GM18505 (cell line): Measurements from ENCODE around the gene ANGEL1.

Experiments used
- ATAC-seq: cut with Tn5 transposase; IDR thresholded peaks from one replicate; pipeline ENCODE4 v1.9.1; 2021; ENCODE audit not compliant: unreplicated experiment
- POLR2A ChIP-seq: IDR thresholded peaks from 4 replicates; pipeline ENCODE4 v1.6.1; 2011; ENCODE audit warnings: borderline replicate concordance; ENCODE audit not compliant: insufficient read depth, insufficient read length; ENCODE audit errors: extremely low read depth

ANGEL1 gene

GRCh38 chr14:76778546-76779215 lies 34.0 kb downstream of the ANGEL1 start:
- ATAC-seq: no peak
- no peak for TF ChIP-seq POLR2A

- no peak for ATAC-seq
- TF ChIP-seq POLR2A: no peak
These were observed 35.0 kb downstream of the ANGEL1 start for GRCh38 chr14:76777721-76778120.

DNA sequence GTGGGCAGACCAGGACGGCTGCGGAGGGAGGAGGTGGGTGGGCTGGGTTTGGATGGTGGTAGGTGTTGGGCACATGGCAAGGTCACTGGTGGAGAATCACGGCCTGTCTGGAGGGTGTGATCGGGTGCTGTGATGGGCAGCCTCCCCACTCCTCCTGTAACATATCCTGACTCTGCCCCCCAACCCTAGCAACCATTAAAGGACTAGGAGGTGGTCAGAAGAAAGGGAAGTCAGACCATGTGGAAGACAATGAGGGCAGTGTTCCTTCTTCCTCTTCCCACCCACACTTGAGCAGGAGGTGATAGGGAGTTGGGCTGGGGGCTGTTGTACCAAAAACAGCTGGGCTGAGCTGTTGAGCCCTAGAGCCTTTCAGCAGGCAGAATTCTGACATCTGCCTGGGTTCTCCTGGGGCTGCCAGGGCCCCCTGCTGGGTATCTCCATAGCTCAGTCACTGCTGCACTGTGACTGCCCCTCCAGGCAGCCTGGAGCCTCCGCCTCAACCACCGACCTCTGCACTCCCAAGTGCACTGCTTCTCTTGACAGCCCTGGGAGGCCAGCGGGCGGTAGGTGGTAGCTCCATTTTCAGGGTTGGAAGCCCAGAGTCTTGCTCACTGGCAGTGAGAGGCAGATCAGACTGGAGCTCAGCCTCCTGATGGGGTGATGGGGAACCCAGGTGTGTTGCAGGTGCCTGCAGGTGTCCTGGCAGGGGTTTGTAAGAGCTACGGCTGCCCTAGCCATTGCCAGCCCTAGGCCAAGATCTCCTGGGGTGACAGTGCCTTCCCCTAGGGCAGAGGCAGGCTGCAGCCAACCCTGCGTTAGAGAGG lies 36.0 kb downstream of the ANGEL1 start:
- ATAC-seq: no peak
- TF ChIP-seq POLR2A: no peak

DNA sequence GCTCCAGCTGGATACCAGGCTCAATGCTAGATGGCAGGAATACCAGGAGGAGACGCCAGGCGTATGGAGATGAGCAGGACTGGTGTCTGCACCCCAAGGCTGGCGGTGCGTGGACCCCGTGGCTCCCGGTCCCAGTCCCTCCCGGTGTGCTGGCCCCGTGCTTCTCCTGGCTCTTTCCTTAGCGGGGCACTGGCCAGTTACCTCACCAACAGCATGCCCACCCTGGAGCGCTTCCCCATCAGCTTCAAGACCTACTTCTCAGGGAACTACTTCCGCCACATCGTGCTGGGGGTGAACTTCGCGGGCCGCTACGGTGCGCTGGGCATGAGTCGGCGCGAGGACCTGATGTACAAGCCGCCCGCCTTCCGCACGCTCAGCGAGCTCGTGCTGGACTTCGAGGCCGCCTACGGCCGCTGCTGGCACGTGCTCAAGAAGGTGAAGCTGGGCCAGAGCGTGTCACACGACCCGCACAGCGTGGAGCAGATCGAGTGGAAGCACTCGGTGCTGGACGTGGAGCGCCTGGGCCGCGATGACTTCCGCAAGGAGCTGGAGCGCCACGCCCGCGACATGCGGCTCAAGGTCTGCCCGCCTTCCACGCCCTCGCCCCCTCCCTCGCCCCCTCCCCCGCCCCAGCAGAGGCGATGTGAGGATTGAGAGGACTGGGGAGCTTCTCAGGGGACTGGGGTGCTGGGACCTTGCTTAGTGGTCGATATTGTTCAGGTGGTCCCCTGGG lies 36.8 kb downstream of the ANGEL1 start:
- no peak for TF ChIP-seq POLR2A
- no peak for ATAC-seq

DNA sequence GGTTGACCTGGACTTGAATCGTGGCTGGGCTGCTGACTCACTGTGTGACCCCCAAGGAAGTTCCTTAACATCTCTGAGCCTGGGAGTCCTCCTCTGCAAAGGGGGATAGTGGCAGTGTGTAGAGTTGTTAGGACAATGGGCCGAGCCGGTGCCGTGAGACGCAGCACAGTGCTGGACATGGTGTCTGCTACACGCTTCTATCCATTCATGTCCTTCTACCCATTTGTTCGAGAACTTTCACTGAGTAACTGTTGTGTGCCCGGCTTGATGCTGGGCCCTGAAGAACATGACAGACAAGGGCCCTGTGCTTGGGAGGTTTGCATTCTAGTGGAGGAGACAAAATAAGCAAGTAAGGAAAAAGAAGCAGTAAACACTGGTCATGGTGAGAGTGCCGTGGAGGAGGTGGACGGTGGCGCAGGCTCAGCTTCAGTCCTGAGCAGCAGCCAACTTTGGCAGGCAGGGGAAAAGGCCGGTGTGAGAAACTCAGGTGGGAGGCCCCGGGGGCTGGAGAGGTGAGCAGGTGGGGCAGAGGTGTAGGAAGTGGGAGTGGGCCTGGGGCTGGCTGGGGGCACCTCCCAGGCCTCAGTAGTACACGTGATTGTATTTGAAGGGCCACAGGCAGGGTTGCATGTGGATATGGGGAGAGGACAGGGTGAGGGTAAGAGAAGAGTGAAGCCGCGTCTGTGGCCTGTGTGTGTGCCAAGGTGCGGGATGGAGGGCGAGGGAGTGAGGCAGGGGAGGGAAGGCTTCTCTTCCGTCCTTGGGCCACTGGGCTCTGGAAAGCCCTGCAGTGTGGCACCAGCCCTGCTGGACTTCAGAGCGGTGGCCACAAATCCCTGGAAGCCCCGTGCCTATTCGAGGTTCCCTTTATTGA lies 37.6 kb downstream of the ANGEL1 start:
- no peak for TF ChIP-seq POLR2A
- ATAC-seq: no peak

DNA sequence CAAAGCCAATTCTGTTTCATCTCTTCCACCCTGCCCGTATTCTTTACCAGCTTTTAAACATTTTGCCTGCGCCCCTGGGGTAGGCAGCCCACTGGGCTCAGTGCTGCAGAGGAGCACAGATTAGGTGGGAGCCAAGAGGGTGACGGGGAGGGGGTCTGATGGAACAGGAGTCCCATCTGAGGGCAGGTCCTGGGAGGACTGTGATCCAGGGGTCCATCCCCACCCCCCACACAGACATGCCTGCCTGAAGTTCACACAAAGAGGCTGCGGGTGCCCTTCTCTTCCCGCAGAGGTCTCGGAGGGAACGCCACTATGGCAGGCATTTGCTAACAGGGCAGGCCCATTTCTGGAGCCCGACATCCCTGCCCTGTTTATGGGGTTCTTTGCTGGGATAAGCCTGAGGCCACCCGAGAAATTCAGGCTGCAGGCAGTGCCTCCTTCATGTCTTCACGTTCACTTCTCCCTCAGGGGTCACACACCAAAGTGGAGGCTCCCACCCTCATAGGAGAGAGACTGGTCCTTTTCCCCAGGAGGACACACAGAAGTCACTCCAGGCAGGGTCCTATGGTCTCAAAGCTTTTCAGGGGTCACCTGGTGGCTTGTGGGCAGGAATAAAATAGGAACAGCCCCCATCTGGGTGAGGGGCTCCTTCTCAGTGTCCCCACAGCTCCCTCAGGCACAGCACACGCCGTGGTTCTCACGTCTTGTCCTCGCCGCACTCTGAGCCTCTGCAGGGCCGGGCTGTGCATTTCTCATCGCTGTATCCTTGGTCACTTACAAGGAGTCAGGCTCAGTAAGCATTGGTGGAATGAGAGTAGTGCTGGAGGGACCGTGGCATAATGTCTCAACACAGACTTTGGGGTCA lies 38.5 kb downstream of the ANGEL1 start:
- no peak for TF ChIP-seq POLR2A
- no peak for ATAC-seq

DNA sequence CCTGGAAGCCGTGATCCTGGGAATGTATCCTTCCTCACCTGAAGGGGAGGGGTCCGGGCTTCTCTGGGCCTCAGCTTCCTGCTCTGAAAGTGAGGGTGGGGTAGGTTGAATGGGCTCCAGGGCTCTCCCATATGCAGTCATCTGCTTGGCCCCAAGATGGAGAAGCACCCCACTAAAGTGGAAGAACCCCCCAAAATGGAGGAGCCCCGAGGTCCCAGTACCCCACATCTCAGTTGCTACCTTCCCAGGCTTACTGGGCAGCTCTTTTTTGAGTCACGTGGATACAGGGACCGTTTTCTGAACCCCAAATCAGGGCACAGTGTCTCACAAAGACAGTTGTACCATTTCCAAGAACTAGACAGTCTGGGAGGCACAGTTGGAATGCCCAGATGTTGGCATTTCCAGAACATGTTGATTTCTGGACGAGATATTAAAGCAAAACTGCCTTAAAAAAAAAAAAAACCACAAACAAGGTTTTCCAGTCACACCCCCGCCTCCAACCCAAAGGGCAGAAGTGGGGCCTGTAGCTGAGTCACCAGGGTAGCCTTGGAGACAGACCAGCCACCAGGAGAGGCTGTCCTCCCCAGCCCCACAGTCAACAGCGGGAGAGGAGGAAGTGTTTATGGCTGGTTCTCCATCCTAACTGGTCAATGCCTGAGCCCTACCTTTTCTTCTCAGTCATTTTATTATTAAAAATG lies 39.3 kb downstream of the ANGEL1 start:
- no peak for TF ChIP-seq POLR2A
- ATAC-seq: no peak

GRCh38 chr14:76772300-76773187 lies 40.1 kb downstream of the ANGEL1 start:
- no peak for TF ChIP-seq POLR2A
- ATAC-seq: no peak

DNA sequence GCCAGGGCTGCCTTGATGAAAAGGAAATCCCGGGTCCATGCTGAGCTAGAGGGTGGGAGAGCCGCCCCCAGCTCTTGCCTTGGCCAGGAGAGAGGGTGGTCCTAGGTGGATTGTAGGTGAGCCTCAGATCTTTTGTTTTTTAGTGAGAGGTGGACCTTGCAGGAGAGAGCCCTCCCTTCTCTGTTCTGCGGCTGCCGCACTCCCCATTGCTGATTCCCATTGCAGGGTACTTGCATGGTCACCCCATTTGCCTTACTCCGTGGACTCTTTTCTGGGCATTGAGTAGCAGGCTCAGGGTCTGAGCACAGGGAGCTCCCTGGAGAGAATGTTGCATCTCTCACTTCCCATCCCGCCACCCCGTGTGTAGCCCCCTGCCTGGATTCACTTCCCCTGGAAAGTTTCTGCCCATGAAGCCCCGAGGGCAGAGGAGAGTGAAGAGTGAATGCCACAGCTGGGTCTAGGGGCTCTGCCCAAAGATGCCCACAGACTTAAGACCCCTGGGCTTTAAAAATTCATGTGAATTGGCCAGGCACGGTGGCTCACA lies 41.2 kb downstream of the ANGEL1 start:
- TF ChIP-seq POLR2A: no peak
- ATAC-seq: no peak
